ENCODE measurements around the gene RTN4IP1. TPM values are rescaled to one million over a fixed set of nuclear protein-coding genes. Genes with fewer than 3 reads are reported as not detected.
"Not testable (repeated sequence)": the region's sequence is repeated elsewhere in the genome, so short reads cannot be mapped to it uniquely, and the experiment has no call there.

Gene RTN4IP1
- total and polyA plus RNA-seq, 2 of the 13 experiments (the other 11 are each of a cell fraction or from before 2014, with no cell fraction given) = 5.5 to 17.2 TPM

DNA sequence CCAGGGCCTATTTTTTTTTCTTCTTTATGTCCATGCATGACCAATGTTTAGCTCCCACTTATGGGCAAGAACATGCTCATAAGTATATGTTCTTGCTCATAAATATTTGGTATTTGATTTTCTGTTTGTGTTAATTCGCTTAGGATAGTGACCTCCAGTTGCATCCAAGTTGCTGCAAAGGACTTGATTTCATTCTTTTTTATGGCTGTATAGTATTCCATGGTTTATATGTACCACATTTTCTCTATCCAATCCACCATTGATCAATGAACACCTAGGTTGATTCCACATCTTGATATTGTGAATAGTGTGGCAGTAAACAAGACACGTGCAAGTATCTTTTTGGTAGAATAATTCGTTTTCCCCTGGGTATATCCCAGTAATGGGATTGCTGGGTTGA, 78.1 kb downstream of the RTN4IP1 start (continued):
- TF ChIP-seq ZNF12 (CRISPR knock-in tag; IDR thresholded peaks at IDR 0.05) (no peak), AKAP8 (CRISPR knock-in tag; IDR thresholded peaks at IDR 0.05) (no peak), KLF9 (CRISPR knock-in tag; IDR thresholded peaks at IDR 0.05; ENCODE audit: low read depth) (no peak), CENPT (CRISPR knock-in tag; IDR thresholded peaks at IDR 0.05; ENCODE audit: low read depth) (no peak), NFKB2 (CRISPR knock-in tag; IDR thresholded peaks at IDR 0.05; ENCODE audit: borderline replicate concordance) (no peak)

DNA sequence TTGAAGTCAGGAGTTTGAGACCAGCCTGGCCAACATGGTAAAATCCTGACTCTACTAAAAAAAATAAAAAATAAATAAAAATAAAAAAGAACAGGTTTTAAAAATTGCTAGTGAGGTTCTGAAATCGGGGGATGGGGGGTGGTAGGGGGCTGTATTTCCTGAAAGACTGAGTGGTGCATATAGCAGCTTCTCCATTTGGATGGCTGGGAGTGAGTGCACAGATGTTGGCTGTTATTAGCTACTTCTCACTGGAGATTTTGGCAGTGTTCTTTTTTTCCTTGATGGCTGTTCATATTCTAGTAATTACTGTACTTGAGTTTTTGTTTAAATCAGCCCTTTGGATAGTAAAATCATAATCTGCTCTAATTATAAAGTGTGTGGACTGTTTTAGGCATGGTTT, 79.8 kb downstream of the RTN4IP1 start:
- TF ChIP-seq ZNF282 (IDR thresholded peaks at IDR 0.05; ENCODE audit: partially characterized antibody) (no peak), ZSCAN29 (CRISPR knock-in tag; conservative IDR thresholded peaks at IDR 0.05) (no peak), NKX3-1 (CRISPR knock-in tag; IDR thresholded peaks at IDR 0.05) (no peak)
- POLR2A ChIA-PET = no interaction called here
- H3K4me1 ChIP-seq (ENCODE audit: insufficient read depth, low read length) = peaks cover 38% of the 10 kb centered on the region
- no peaks in the 10 kb centered on the region for H4K20me1 ChIP-seq (ENCODE audit: insufficient read depth, low read length)
- H3K9ac ChIP-seq (ENCODE audit: insufficient read depth, low read depth, low read length) = no peak overlapping the region
- WGBS (ENCODE audit: low lambda C conversion rate) = 97% methylated on average over 1 of the region's 1 CpG
- no peaks in the 10 kb centered on the region for H3K9me3 ChIP-seq (ENCODE audit: low read length)
- no TSS peak for BruUV-seq (replicated peaks)
- no peak overlapping the region for H3K4me3 ChIP-seq (replicated peaks in 1 of 3; ENCODE audit: insufficient read depth in 1 of 3, low read depth in 2 of 3, low read length in 3 of 3)
- no peak overlapping the region for H3K27ac ChIP-seq (ENCODE audit: extremely low read length, insufficient read depth, low read length)
- no peaks in the 10 kb centered on the region for H3K79me2 ChIP-seq (ENCODE audit: insufficient read depth, low read length)
- ATAC-seq (no peak), FAIRE-seq (no peak), DNase-seq (ENCODE audit: low spot score) (no peak)
- CTCF ChIA-PET (ENCODE audit: low intra/inter-chr PET ratio, low total read pairs) = no interaction called here
- no peak overlapping the region for H3K4me2 ChIP-seq (ENCODE audit: low read depth, low read length)
- H2AFZ ChIP-seq (ENCODE audit: low read length) = no peak overlapping the region
- intact Hi-C loops (cut with micrococcal nuclease; ENCODE audit: unreplicated experiment) (loop anchor here (5.0 kb wide), 1 partner anchor 37 kb away; no protein-coding TSS in a partner anchor), in situ Hi-C loops (cut with HindIII; ENCODE audit: extremely low pct_ligation_motif_present, low pct_unique_long_range_greater_than_20kb) (no loop called here)
- no peaks in the 10 kb centered on the region for H3K27me3 ChIP-seq (ENCODE audit: control insufficient read depth in 1 of 2, insufficient read depth in 2 of 2, low read length in 2 of 2)
- H3K36me3 ChIP-seq (replicated peaks in 1 of 2; ENCODE audit: control insufficient read depth in 1 of 2, insufficient read depth in 2 of 2, low read length in 2 of 2) = peaks cover 8 to 30% of the 10 kb centered on the region in 2 experiments; a peak in 4 of 5 replicates

DNA sequence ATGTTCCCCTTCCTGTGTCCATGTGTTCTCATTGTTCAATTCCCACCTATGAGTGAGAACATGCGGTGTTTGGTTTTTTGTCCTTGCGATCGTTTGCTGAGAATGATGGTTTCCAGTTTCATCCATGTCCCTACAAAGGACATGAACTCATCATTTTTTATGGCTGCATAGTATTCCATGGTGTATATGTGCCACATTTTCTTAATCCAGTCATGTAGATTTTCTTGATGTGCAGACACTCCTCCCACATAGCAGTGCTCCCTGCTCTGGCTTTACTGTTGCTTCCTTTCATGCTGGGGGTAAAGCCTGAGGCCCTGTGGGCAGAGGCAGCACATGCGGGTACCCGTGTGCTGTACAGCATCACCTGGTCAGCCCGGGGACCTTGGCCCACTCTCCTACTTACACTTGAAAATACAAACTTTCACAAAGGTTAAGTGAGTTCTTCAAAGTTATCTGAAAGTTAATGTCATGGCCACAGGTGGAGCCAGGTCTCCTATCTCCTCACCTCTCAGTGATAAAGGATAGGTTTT, 80.3 kb downstream of the RTN4IP1 start:
- peaks cover 38% of the 10 kb centered on the region for H3K4me1 ChIP-seq (ENCODE audit: insufficient read depth, low read length)
- CTCF ChIA-PET (ENCODE audit: low intra/inter-chr PET ratio, low total read pairs); H3K79me2 ChIP-seq (ENCODE audit: insufficient read depth, low read length); H3K27ac ChIP-seq (ENCODE audit: extremely low read length, insufficient read depth, low read length); H3K9ac ChIP-seq (ENCODE audit: insufficient read depth, low read depth, low read length); FAIRE-seq; H2AFZ ChIP-seq (ENCODE audit: low read length); H3K9me3 ChIP-seq (ENCODE audit: low read length); H3K27me3 ChIP-seq (ENCODE audit: control insufficient read depth in 1 of 2, insufficient read depth in 2 of 2, low read length in 2 of 2); ATAC-seq; in situ Hi-C loops (cut with HindIII; ENCODE audit: extremely low pct_ligation_motif_present, low pct_unique_long_range_greater_than_20kb); POLR2A ChIA-PET; H4K20me1 ChIP-seq (ENCODE audit: insufficient read depth, low read length); H3K4me2 ChIP-seq (ENCODE audit: low read depth, low read length); BruUV-seq (replicated peaks); DNase-seq (ENCODE audit: low spot score); H3K4me3 ChIP-seq (replicated peaks in 1 of 3; ENCODE audit: insufficient read depth in 1 of 3, low read depth in 2 of 3, low read length in 3 of 3): not testable (repeated sequence)
- WGBS (ENCODE audit: low lambda C conversion rate) = 97% methylated on average over 6 of the region's 6 CpGs
- peaks cover 9 to 28% of the 10 kb centered on the region in 2 experiments; a peak in 4 of 5 replicates for H3K36me3 ChIP-seq (replicated peaks in 1 of 2; ENCODE audit: control insufficient read depth in 1 of 2, insufficient read depth in 2 of 2, low read length in 2 of 2)
- intact Hi-C loops (cut with micrococcal nuclease; ENCODE audit: unreplicated experiment) = loop anchor here (5.0 kb wide), 1 partner anchor 37 kb away; no protein-coding TSS in a partner anchor

Data from HepG2 (cell line).